ENCODE results near the gene RNF222. TPM values are rescaled to one million over a fixed set of nuclear protein-coding genes. Genes with fewer than 3 reads are reported as not detected.
"Not testable (repeated sequence)": the region's sequence is repeated elsewhere in the genome, so short reads cannot be mapped to it uniquely, and the experiment has no call there.

Gene RNF222
- total RNA-seq, 1 donor from 2014 or later: not detected

DNA sequence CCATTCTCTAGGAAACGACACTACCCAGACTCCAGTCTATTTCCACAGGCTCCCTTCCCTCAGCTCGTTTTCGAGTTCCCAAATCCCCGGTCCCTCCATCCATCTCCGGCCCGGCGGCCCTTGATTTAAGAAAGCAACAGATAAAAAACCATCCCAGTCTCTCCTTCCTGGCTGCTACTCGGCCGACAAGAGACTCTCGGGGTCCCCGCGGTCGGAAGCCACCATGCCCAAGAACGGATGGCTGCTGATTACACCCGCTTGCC, 14.8 kb downstream of the RNF222 start:
- no peak for FAIRE-seq

DNA sequence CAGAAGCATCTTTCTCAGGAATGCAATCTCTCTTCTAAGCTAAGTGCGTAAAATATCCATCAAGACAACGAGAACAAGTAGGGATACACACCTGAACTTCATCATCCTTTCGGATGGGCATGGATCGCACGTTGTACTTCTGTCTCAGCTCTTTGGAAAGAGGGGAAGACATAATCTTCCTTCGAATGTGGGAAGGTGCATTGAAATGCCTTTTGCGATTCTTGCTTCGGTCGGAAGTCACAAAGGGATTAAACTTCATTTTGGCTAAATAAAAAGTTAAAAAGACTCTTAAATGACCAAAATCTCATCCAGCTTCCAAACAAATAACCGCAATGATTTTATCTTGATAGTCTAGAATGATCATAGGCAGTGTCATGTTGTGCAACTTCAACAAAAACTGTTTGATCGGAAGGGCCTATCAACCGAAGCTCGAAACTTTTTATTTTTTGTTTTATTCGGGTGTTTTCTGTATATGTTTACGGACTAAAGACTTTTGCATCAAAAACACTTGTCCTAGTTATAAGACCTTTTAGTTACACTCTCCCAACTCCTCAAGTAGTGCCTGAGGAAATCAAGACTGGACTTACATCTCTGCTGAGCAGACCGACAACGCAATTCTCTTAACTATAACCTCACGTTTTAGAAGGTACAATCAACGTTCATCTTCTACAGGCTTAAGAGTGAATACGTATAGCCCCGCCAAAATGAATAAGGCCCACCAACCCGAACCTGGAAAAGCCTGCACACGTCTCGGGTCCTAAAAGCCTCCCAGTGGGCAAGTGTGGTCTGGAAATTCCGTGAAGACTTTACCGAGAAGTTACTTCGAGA, 15.4 kb downstream of the RNF222 start:
- no peak for DNase-seq (ENCODE audit: low spot score in 2 of 2)
- no peak for FAIRE-seq

More for the DNA sequence above, 14.8 kb downstream of the RNF222 start:
- no peak for DNase-seq (ENCODE audit: low spot score in 2 of 2)

- no peak for DNase-seq (ENCODE audit: low spot score in 2 of 2)
- no peak for FAIRE-seq
These were observed 17.6 kb downstream of the RNF222 start for GRCh38 chr17:8380049-8380448.

DNA sequence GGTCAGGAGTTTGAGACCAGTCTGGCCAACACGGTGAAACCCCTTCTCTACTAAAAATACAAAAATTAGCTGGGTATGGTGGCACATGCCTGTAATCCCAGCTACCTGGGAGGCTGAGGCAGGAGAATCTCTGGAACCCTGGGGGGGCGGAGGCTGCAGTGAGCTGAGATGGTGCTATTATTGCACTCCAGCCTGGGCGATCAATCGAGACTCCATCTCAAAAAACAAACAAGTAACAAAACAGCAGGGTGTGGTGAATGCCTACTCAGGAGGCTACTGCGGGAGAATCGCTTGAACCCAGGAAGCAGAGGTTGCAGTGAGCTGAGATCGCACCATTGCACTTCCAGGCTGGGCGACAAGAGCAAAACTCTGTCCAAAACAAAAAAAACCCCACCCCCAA, 19.5 kb downstream of the RNF222 start:
- not testable (repeated sequence) for DNase-seq (ENCODE audit: low spot score in 2 of 2); FAIRE-seq

DNA sequence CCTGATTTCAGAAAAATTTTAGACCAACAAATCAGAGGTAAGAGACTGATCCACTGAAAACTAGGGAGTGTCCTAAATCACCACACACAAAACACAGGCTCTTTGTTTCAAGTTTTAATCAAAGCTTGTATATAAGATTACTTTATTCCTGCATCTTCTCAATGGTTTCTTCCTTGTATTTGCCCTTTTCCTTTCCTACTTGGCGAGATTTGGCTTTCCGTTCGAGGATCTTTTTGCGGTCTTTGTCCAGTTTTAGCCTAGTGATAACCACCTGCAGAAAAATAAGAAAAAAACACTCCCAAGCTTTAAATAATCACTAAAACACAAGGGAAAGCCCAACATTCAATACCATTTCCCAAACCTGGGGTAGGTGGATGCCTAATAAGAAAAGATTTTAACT, 20.2 kb downstream of the RNF222 start:
- no peak for DNase-seq (ENCODE audit: low spot score in 2 of 2)
- FAIRE-seq: no peak

GRCh38 chr17:8376271-8377067, 21.2 kb downstream of the RNF222 start, which contains the start of gene KRABD2:
TSS of gene KRABD2 (minus strand) at chr17:8376704.
- FAIRE-seq: no peak

DNA sequence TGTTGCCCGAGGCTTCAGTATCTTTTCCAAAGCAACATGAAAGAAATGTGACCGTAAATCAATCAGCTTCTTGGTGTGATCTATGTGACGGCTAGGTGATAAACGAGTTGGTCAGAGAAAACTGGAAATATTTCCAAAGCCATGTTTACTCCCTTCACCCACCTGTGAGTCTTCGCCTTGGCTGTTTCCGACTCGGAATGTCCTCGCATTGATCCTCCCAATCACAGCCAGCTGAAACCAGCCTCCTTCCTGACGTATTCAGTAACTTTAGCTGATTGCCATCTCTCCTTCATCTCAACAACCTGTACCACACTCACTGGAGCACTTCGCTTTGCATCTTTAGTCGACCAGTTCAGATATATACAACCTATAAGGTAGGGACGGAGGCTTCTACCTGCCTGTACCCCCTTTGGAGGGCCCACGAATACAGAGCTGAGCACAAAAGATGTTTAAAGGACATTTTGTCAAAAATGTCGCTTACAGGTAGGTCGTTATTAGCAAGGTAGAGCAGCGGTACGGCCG, 21.8 kb downstream of the RNF222 start:
- peak; percentile 47 to 53 for DNase-seq (ENCODE audit: low spot score in 2 of 2)
- no peak for FAIRE-seq

More at GRCh38 chr17:8376271-8377067, 21.2 kb downstream of the RNF222 start, which contains the start of gene KRABD2:
- peak; percentile 89 to 97 for DNase-seq (ENCODE audit: low spot score in 2 of 2)

GRCh38 chr17:8373856-8374255, 23.8 kb downstream of the RNF222 start:
- FAIRE-seq; DNase-seq (ENCODE audit: low spot score in 2 of 2): not testable (repeated sequence)

- FAIRE-seq (no peak), DNase-seq (ENCODE audit: low spot score in 2 of 2) (no peak)
These were observed 25.2 kb downstream of the RNF222 start for GRCh38 chr17:8372422-8372821.

GRCh38 chr17:8371786-8372185, 25.8 kb downstream of the RNF222 start:
- no peak for FAIRE-seq
- DNase-seq (ENCODE audit: low spot score in 2 of 2): no peak

DNA sequence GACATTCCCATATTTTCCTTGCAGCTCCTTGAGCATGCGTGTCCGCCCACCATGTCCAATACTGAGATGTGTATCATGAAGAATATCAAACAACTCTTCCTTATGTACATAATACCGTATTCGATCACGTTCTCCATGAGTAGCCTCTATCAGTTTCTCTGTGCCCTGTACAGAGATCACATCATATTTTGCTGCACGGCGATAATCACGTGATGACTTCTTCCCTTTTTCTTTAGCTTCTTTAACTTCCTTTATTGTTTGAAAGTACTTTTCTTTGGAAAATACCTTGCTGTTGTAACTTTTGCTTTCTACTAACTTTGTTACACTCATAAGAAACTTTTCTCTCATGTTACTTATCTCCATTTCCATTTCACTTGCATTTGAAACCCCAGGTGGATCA, 27.7 kb downstream of the RNF222 start:
- FAIRE-seq: no peak

GRCh38 chr17:8368193-8368592, 29.4 kb downstream of the RNF222 start:
- FAIRE-seq: no peak
- no peak for DNase-seq (ENCODE audit: low spot score in 2 of 2)

More for the DNA sequence above, 27.7 kb downstream of the RNF222 start:
- no peak for DNase-seq (ENCODE audit: low spot score in 2 of 2)

DNA sequence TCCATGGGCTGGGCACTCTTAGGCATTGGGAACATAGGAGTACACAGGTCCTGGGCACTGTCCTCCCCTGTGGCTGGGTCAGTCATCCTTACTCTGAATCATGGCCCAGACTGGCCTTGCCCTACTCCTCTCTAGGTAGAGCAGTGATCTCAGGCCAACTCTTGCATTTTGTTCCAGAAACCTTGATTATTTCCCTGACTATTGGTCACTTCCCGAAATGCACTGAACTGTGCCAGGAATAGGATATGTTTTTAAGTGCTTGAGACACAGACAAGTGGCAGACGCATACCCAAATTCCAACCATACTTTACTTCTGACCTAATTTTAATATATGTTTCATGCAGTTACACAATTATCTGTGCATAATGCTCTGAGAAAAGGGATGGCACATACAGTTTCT, 31.4 kb downstream of the RNF222 start:
- FAIRE-seq: no peak
- DNase-seq (ENCODE audit: low spot score in 2 of 2): no peak

DNA sequence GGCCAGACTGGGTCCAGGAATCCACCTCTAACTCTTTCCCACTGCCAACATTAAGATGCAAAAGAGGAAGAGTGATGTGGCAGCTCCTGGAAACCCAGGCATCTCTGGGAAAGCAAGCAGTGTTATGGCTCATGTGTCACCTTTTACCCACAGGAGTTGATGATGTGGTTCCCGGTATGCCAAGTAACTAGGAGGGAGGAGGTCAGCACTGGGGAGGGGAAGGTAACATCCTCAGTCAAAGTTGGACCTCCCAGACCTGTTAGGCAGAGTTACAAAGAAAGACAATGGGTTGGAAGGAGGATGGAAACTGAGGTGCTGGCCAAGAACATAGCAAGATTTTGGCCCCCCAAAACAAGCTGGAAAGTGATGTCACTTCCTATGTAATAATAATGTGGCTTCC, 32.5 kb downstream of the RNF222 start:
- FAIRE-seq (no peak), DNase-seq (ENCODE audit: low spot score in 2 of 2) (no peak)

- DNase-seq (ENCODE audit: low spot score in 2 of 2) (no peak), FAIRE-seq (no peak)
These were observed 34.8 kb downstream of the RNF222 start for GRCh38 chr17:8362651-8363332.

DNA sequence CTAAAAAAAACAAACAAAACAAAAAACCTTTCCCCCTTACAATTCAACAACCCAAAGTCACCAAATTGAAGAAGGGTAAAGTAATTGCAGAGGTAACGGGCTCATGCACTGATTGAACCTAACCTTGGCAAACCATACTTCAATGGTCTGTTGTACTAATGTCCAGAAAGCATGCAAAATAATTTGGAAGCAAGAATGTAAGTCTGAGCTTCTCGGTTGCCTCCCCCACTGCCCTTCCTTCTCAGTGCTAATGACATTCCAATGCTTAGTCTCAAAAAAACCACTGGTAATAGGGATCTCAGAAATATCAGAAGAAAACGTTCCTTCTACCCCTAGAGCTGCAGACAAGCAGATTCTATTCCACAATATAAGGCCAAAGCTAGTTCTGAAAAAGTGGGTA, 36.9 kb downstream of the RNF222 start:
- no peak for DNase-seq (ENCODE audit: low spot score in 2 of 2)

DNA sequence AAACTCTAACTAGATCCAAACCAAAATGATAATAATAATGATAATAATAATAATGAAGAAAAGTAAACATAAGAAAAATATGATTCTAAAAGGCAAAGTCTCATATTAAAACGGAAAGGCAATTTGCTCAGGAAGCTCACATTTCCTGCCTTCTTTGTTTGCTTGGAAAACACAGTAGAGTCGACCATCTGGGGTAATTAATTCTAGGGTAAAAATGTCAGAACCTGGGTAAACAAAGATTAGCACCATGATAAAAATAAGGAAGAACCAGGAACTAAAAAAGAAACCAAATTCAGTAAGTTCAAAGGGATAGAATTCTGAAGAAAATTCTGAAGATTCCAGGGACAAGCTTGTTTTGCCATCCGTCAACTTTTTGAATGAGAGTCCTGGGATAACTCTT, 37.4 kb downstream of the RNF222 start:
- FAIRE-seq: no peak
- no peak for DNase-seq (ENCODE audit: low spot score in 2 of 2)

More for the DNA sequence above, 36.9 kb downstream of the RNF222 start:
- no peak for FAIRE-seq

- FAIRE-seq (no peak), DNase-seq (ENCODE audit: low spot score in 2 of 2) (peak in 1 of 2 donors; percentile 52)
These were observed 37.9 kb downstream of the RNF222 start for GRCh38 chr17:8359769-8360168.

GRCh38 chr17:8357910-8358309, 39.7 kb downstream of the RNF222 start:
- FAIRE-seq (no peak), DNase-seq (ENCODE audit: low spot score in 2 of 2) (no peak)

DNA sequence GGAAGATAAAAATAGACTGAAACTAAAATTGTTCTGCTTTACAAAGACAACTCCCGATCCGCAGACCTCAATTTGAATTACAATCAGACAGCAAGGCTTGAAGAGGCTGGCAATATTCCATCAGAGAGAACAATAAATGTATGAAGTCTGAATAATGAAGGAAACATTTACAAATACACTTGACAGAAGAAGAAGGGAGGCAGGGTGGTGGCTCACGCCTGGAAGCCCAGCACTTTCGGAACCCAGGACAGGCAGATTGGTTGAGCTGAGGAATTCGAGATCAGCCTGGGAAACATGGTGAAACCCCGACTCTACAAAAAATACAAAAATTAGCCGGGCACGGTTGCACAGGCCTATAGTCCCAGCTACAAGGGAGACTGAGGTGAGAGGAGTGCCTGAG, 43.4 kb downstream of the RNF222 start:
- DNase-seq (ENCODE audit: low spot score in 2 of 2) (no peak), FAIRE-seq (no peak)

GRCh38 chr17:8353736-8354135, 43.9 kb downstream of the RNF222 start:
- FAIRE-seq (no peak), DNase-seq (ENCODE audit: low spot score in 2 of 2) (no peak)

All from frontal cortex (tissue), 4 donors.